ENCODE measurements around the gene SYNGAP1. TPM values are rescaled to one million over a fixed set of nuclear protein-coding genes. Genes with fewer than 3 reads are reported as not detected.

SYNGAP1 gene
- total and polyA plus RNA-seq, 9 of the 15 experiments (the other 6 are each of a cell fraction or from before 2014, with no cell fraction given), result 0.01 to 22.8 (median 3.2) TPM

GRCh38 chr6:33504486-33504885 is 84.6 kb downstream of the SYNGAP1 start:
- no peak for TF ChIP-seq RBM14 (IDR thresholded peaks at IDR 0.05; ENCODE audit: borderline replicate concordance, insufficient read depth, low read depth, low read length)
- TF ChIP-seq THRAP3 (IDR thresholded peaks at IDR 0.05; ENCODE audit: borderline replicate concordance), result no peak
- no peak for TF ChIP-seq CBFA2T3 (IDR thresholded peaks at IDR 0.05)
- no peak for TF ChIP-seq NFE2 (IDR thresholded peaks at IDR 0.05; ENCODE audit: low read depth)
- no peak for TF ChIP-seq SNRNP70 (optimal IDR thresholded peaks at IDR 0.05; ENCODE audit: low read depth, low read length)
- POLR2A ChIA-PET, result no interaction called here
- BruUV-seq (replicated peaks), result no TSS peak

More at GRCh38 chr6:33504486-33504885, 84.6 kb downstream of the SYNGAP1 start:
- no peak for DNase-seq (ENCODE audit: extremely low read depth in 1 of 4, low spot score in 3 of 4)
- no peak for FAIRE-seq
- Histone ChIP-seq H3K9me3 (replicated peaks; ENCODE audit: control insufficient read depth, insufficient read depth, low read depth, low read length) (peaks cover 4% of the 10 kb centered on the region; the same call in 1 of the 2 replicates), H3K27ac (ENCODE audit: extremely low read depth, low read depth, low read length) (no peak overlapping the region), H3K36me3 (ENCODE audit: control insufficient read depth, insufficient read depth, low read length) (no peaks in the 10 kb centered on the region), H3K79me2 (ENCODE audit: control insufficient read depth, insufficient read depth, low read length) (no peaks in the 10 kb centered on the region), H3K27me3 (ENCODE audit: control insufficient read depth in 2 of 2, insufficient read depth in 2 of 2, low read length in 2 of 2) (no peaks in the 10 kb centered on the region), H3K4me1 (replicated peaks in 1 of 2; ENCODE audit: control insufficient read depth in 2 of 2, insufficient read depth in 2 of 2, low read length in 2 of 2) (peaks cover 11 to 12% of the 10 kb centered on the region in 2 experiments; a peak in 4 of 5 replicates), H3K9me1 (ENCODE audit: control insufficient read depth, insufficient read depth, low read length) (no peaks in the 10 kb centered on the region), H3K4me2 (ENCODE audit: insufficient read depth, low read length) (no peak overlapping the region), H4K20me1 (replicated peaks; ENCODE audit: control insufficient read depth, insufficient read depth, low read length) (no peaks in the 10 kb centered on the region), H3K9ac (ENCODE audit: insufficient read depth in 1 of 2, low read depth in 2 of 2, low read length in 2 of 2) (no peak overlapping the region), H3K4me3 (no peak overlapping the region), H2AFZ (ENCODE audit: low read depth, low read length) (no peak overlapping the region)
- in situ Hi-C loops (cut with MboI), result no loop called here
- CTCF ChIA-PET (ENCODE audit: low intra/inter-chr PET ratio), result interaction anchor here (0.6 kb wide), 1 partner anchor 274 kb away, joined by 4 read pairs; no protein-coding TSS in a partner anchor
- ATAC-seq, result no peak
- intact Hi-C loops (cut with micrococcal nuclease), result no loop called here

Small RNAs within 50 kb of the gene (microRNA-seq; reads per million reads assigned to microRNA genes)
- gene MIR5004 (ENCODE audit: borderline microRNAs expressed), result not detected

Small RNAs within 50 kb of the gene (small RNA-seq; reads per million reads assigned to genes)
- gene RPL35AP4, result not detected
- gene ZBTB9, result not detected

Other genes starting within 250 kb of the SYNGAP1 start
Only the 7 nearest of the 20 such genes appear.
- gene TAPBP, start 106.0 kb upstream of the SYNGAP1 start, total RNA-seq (2014; rRNA removed), result 33.9 and 44.9 TPM in 2 replicates
- 10.4 and 11.9 TPM in 2 replicates for gene TAPBP, start 106.0 kb upstream of the SYNGAP1 start, total RNA-seq (2014; rRNA removed; fragmentation: Illumina TruSeq; extraction: Trizol)
- gene TAPBP, start 106.0 kb upstream of the SYNGAP1 start, total RNA-seq (2015; rRNA removed; fragmentation: Illumina TruSeq; extraction: Trizol), result 22.3 and 23.1 TPM in 2 replicates
- gene TAPBP, start 106.0 kb upstream of the SYNGAP1 start, total RNA-seq (2021), result 73.4 and 74.0 TPM in 2 replicates
- gene TAPBP, start 106.0 kb upstream of the SYNGAP1 start, polyA plus RNA-seq (2011; rRNA removed), result 10.1 and 27.3 TPM in 2 replicates
- gene TAPBP, start 106.0 kb upstream of the SYNGAP1 start, polyA plus RNA-seq (2014; fragmentation: Illumina TruSeq; extraction: Trizol), result 23.0 and 26.8 TPM in 2 replicates
- 10 to 100 TPM in 1 of 2 experiments, 1 to 10 TPM in 1; 5.6 to 10.1 TPM for gene TAPBP, start 106.0 kb upstream of the SYNGAP1 start, polyA plus RNA-seq (2014; fragmentation: Nextera tagmentation; extraction: Ambion mirVana)
- 30.6 and 38.5 TPM in 2 replicates for gene TAPBP, start 106.0 kb upstream of the SYNGAP1 start, polyA plus RNA-seq (2014; rRNA removed)
- gene ZBTB22, start 102.3 kb upstream of the SYNGAP1 start, total RNA-seq (2014; rRNA removed), result 11.9 and 12.2 TPM in 2 replicates
- gene ZBTB22, start 102.3 kb upstream of the SYNGAP1 start, total RNA-seq (2014; rRNA removed; fragmentation: Illumina TruSeq; extraction: Trizol), result 5.6 and 5.9 TPM in 2 replicates
- gene ZBTB22, start 102.3 kb upstream of the SYNGAP1 start, total RNA-seq (2015; rRNA removed; fragmentation: Illumina TruSeq; extraction: Trizol), result 8.2 and 8.4 TPM in 2 replicates
- 10.0 and 11.1 TPM in 2 replicates for gene ZBTB22, start 102.3 kb upstream of the SYNGAP1 start, total RNA-seq (2021)
- gene ZBTB22, start 102.3 kb upstream of the SYNGAP1 start, polyA plus RNA-seq (2011; rRNA removed), result 5.8 and 9.4 TPM in 2 replicates
- 7.1 TPM in 2 replicates for gene ZBTB22, start 102.3 kb upstream of the SYNGAP1 start, polyA plus RNA-seq (2014; fragmentation: Illumina TruSeq; extraction: Trizol)
- gene ZBTB22, start 102.3 kb upstream of the SYNGAP1 start, polyA plus RNA-seq (2014; fragmentation: Nextera tagmentation; extraction: Ambion mirVana), result under 1 TPM; 0.21 to 0.30 TPM
- 8.7 and 10.3 TPM in 2 replicates for gene ZBTB22, start 102.3 kb upstream of the SYNGAP1 start, polyA plus RNA-seq (2014; rRNA removed)
- 80.6 and 122 TPM in 2 replicates for gene DAXX, start 97.1 kb upstream of the SYNGAP1 start, total RNA-seq (2014; rRNA removed)
- gene DAXX, start 97.1 kb upstream of the SYNGAP1 start, total RNA-seq (2014; rRNA removed; fragmentation: Illumina TruSeq; extraction: Trizol), result 61.7 and 68.7 TPM in 2 replicates
- 59.9 and 66.6 TPM in 2 replicates for gene DAXX, start 97.1 kb upstream of the SYNGAP1 start, total RNA-seq (2015; rRNA removed; fragmentation: Illumina TruSeq; extraction: Trizol)
- 69.0 and 70.6 TPM in 2 replicates for gene DAXX, start 97.1 kb upstream of the SYNGAP1 start, total RNA-seq (2021)
- gene DAXX, start 97.1 kb upstream of the SYNGAP1 start, polyA plus RNA-seq (2011; rRNA removed), result 22.8 and 32.4 TPM in 2 replicates
- gene DAXX, start 97.1 kb upstream of the SYNGAP1 start, polyA plus RNA-seq (2014; fragmentation: Illumina TruSeq; extraction: Trizol), result 101 and 104 TPM in 2 replicates
- gene DAXX, start 97.1 kb upstream of the SYNGAP1 start, polyA plus RNA-seq (2014; fragmentation: Nextera tagmentation; extraction: Ambion mirVana), result 100 to 1,000 TPM in 1 of 2 experiments, 10 to 100 TPM in 1; 41.5 to 144 TPM
- gene DAXX, start 97.1 kb upstream of the SYNGAP1 start, polyA plus RNA-seq (2014; rRNA removed), result 47.4 and 67.2 TPM in 2 replicates
- gene KIFC1, start 28.2 kb upstream of the SYNGAP1 start, total RNA-seq (2014; rRNA removed), result 50.2 and 62.5 TPM in 2 replicates
- 38.6 and 42.3 TPM in 2 replicates for gene KIFC1, start 28.2 kb upstream of the SYNGAP1 start, total RNA-seq (2014; rRNA removed; fragmentation: Illumina TruSeq; extraction: Trizol)
- 77.9 and 80.1 TPM in 2 replicates for gene KIFC1, start 28.2 kb upstream of the SYNGAP1 start, total RNA-seq (2015; rRNA removed; fragmentation: Illumina TruSeq; extraction: Trizol)
- 79.2 and 85.6 TPM in 2 replicates for gene KIFC1, start 28.2 kb upstream of the SYNGAP1 start, total RNA-seq (2021)
- 95.2 and 103 TPM in 2 replicates for gene KIFC1, start 28.2 kb upstream of the SYNGAP1 start, polyA plus RNA-seq (2011; rRNA removed)
- gene KIFC1, start 28.2 kb upstream of the SYNGAP1 start, polyA plus RNA-seq (2014; fragmentation: Illumina TruSeq; extraction: Trizol), result 76.9 and 82.7 TPM in 2 replicates
- gene KIFC1, start 28.2 kb upstream of the SYNGAP1 start, polyA plus RNA-seq (2014; fragmentation: Nextera tagmentation; extraction: Ambion mirVana), result 1 to 10 TPM; 1.3 to 2.2 TPM
- gene KIFC1, start 28.2 kb upstream of the SYNGAP1 start, polyA plus RNA-seq (2014; rRNA removed), result 84.1 and 88.6 TPM in 2 replicates
- 27.3 and 29.7 TPM in 2 replicates for gene PHF1, start 9.1 kb upstream of the SYNGAP1 start, total RNA-seq (2014; rRNA removed)
- 16.2 and 20.8 TPM in 2 replicates for gene PHF1, start 9.1 kb upstream of the SYNGAP1 start, total RNA-seq (2014; rRNA removed; fragmentation: Illumina TruSeq; extraction: Trizol)
- gene PHF1, start 9.1 kb upstream of the SYNGAP1 start, total RNA-seq (2015; rRNA removed; fragmentation: Illumina TruSeq; extraction: Trizol), result 29.6 and 33.7 TPM in 2 replicates
- 42.1 and 43.2 TPM in 2 replicates for gene PHF1, start 9.1 kb upstream of the SYNGAP1 start, total RNA-seq (2021)
- 45.9 and 59.4 TPM in 2 replicates for gene PHF1, start 9.1 kb upstream of the SYNGAP1 start, polyA plus RNA-seq (2011; rRNA removed)
- gene PHF1, start 9.1 kb upstream of the SYNGAP1 start, polyA plus RNA-seq (2014; fragmentation: Illumina TruSeq; extraction: Trizol), result 45.5 and 48.8 TPM in 2 replicates
- 1 to 10 TPM; 3.7 to 4.0 TPM for gene PHF1, start 9.1 kb upstream of the SYNGAP1 start, polyA plus RNA-seq (2014; fragmentation: Nextera tagmentation; extraction: Ambion mirVana)
- gene PHF1, start 9.1 kb upstream of the SYNGAP1 start, polyA plus RNA-seq (2014; rRNA removed), result 60.8 and 64.2 TPM in 2 replicates
- 310 and 413 TPM in 2 replicates for gene CUTA, start 2.0 kb upstream of the SYNGAP1 start, total RNA-seq (2014; rRNA removed)
- gene CUTA, start 2.0 kb upstream of the SYNGAP1 start, total RNA-seq (2014; rRNA removed; fragmentation: Illumina TruSeq; extraction: Trizol), result 192 and 203 TPM in 2 replicates
- 316 and 317 TPM in 2 replicates for gene CUTA, start 2.0 kb upstream of the SYNGAP1 start, total RNA-seq (2015; rRNA removed; fragmentation: Illumina TruSeq; extraction: Trizol)
- gene CUTA, start 2.0 kb upstream of the SYNGAP1 start, total RNA-seq (2021), result 369 and 372 TPM in 2 replicates
- gene CUTA, start 2.0 kb upstream of the SYNGAP1 start, polyA plus RNA-seq (2011; rRNA removed), result 166 and 178 TPM in 2 replicates
- gene CUTA, start 2.0 kb upstream of the SYNGAP1 start, polyA plus RNA-seq (2014; fragmentation: Illumina TruSeq; extraction: Trizol), result 264 and 434 TPM in 2 replicates
- gene CUTA, start 2.0 kb upstream of the SYNGAP1 start, polyA plus RNA-seq (2014; fragmentation: Nextera tagmentation; extraction: Ambion mirVana), result 100 to 1,000 TPM; 653 to 682 TPM
- 296 and 360 TPM in 2 replicates for gene CUTA, start 2.0 kb upstream of the SYNGAP1 start, polyA plus RNA-seq (2014; rRNA removed)
- gene ZBTB9, start 34.5 kb downstream of the SYNGAP1 start, total RNA-seq (2014; rRNA removed), result 10.4 and 15.0 TPM in 2 replicates
- gene ZBTB9, start 34.5 kb downstream of the SYNGAP1 start, total RNA-seq (2014; rRNA removed; fragmentation: Illumina TruSeq; extraction: Trizol), result 10.3 and 10.4 TPM in 2 replicates
- gene ZBTB9, start 34.5 kb downstream of the SYNGAP1 start, total RNA-seq (2015; rRNA removed; fragmentation: Illumina TruSeq; extraction: Trizol), result 12.7 and 13.1 TPM in 2 replicates
- gene ZBTB9, start 34.5 kb downstream of the SYNGAP1 start, total RNA-seq (2021), result 15.9 and 17.3 TPM in 2 replicates
- 10.5 and 11.1 TPM in 2 replicates for gene ZBTB9, start 34.5 kb downstream of the SYNGAP1 start, polyA plus RNA-seq (2011; rRNA removed)
- gene ZBTB9, start 34.5 kb downstream of the SYNGAP1 start, polyA plus RNA-seq (2014; fragmentation: Illumina TruSeq; extraction: Trizol), result 16.3 and 19.5 TPM in 2 replicates
- 1 to 10 TPM; 1.9 to 2.5 TPM for gene ZBTB9, start 34.5 kb downstream of the SYNGAP1 start, polyA plus RNA-seq (2014; fragmentation: Nextera tagmentation; extraction: Ambion mirVana)
- 6.9 and 11.9 TPM in 2 replicates for gene ZBTB9, start 34.5 kb downstream of the SYNGAP1 start, polyA plus RNA-seq (2014; rRNA removed)